ENCODE measurements around the gene CDKN3.

GRCh38 chr14:54451961-54452360 is 55.2 kb downstream of the CDKN3 start:
- TF ChIP-seq POLR2A (IDR thresholded peaks at IDR 0.05; ENCODE audit: low read depth, low read length) (no peak), POLR2AphosphoS5 (IDR thresholded peaks at IDR 0.05; ENCODE audit: low read depth, low read length) (no peak), TAF1 (IDR thresholded peaks at IDR 0.05; ENCODE audit: low read depth, low read length) (no peak), POU2F2 (IDR thresholded peaks at IDR 0.05; ENCODE audit: low read depth, low read length) (no peak), SPI1 (IDR thresholded peaks at IDR 0.05; ENCODE audit: low read depth, low read length) (no peak)

All from GM12891 (cell line).